Measurements from ENCODE around the gene NOTCH3. TPM values are rescaled to one million over a fixed set of nuclear protein-coding genes. Genes with fewer than 3 reads are reported as not detected.

Gene NOTCH3
- total and polyA plus RNA-seq, 2 experiments from 2014 or later, result 25.2 to 34.8 TPM

DNA sequence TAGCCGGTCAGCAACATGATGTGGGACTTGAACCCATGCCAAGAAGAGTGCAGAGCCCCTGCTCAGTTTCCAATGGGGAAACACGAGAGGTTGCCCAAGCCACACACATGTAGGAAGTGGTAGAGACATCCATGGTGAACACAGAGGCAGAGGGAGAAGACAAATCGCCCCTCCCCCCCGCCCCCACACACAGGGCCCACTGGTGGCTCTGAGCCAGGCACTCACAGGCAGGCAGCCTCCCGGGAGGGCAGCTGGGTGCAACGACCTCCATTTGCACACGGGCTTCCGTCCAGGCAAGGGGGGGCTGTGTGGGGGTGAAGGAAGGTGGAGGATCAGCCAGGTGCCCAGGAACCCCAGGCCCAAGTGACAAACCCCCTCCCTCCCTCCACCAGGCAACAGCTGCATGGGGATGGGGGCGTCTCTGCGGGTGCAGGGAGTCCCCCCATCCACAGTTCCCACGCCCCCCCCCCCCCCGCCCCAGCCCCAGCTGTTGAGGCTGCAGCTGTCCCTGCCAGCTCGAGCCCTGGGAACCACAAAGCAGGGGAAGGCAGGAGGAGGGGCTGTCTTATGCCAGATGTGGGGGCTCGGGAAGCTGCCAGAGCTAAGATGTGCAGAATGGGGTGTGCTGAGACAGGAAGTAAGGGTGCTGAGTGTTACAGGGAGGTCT, 3.4 kb downstream of the NOTCH3 start:
- no peak overlapping the region for H3K27ac ChIP-seq
- H3K4me1 ChIP-seq (ENCODE audit: insufficient read depth), result peaks cover 6% of the 10 kb centered on the region
- 57% methylated on average over 6 of the region's 14 CpGs for WGBS (ENCODE audit: low lambda C conversion rate, missing lambda C conversion rate)

DNA sequence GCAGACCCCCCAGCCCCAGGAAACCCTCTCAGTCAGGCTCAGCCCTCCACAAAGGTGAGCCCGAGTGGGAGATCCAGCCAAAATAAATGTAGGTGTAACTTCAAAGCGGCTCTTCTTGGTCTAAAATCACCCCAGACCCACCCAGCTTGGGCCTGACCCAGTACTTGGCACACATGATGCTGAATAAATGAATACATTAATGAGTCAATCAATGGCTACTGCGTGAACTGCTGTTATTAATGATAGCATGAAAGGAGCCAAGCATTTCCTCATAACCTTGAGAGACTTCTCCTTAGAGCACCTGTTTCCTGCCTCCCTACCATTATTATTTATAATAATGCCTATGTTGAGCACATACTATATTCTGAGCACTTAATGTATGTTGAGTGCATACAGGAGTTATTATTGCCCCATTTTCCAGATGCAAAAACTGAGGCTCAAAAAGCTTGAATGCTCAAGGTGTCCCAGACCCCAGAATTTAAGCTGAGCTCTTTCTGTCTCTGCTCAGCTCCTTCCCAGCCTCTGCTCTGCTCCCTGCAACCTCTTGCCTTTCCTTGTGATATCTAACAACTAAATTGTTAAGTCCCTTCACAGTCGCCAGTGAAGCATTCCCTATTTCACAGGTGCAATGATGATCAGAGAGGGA, 4.3 kb downstream of the NOTCH3 start:
- no peaks in the 10 kb centered on the region for H3K9me2 ChIP-seq (replicated peaks; ENCODE audit: insufficient read depth)
- peaks cover 17% of the 10 kb centered on the region for H4K20me1 ChIP-seq (ENCODE audit: insufficient read depth, poor library complexity, severe bottlenecking)
- no peaks in the 10 kb centered on the region for H3K27me3 ChIP-seq
- peaks cover 43% of the 10 kb centered on the region for H3K79me2 ChIP-seq
- H3K36me3 ChIP-seq (replicated peaks; ENCODE audit: insufficient read depth, low read depth), result no peaks in the 10 kb centered on the region
- no peak overlapping the region for H2AFZ ChIP-seq
- no peaks in the 10 kb centered on the region for H3K9me3 ChIP-seq (ENCODE audit: low read depth)
- DNase-seq (ENCODE audit: low spot score), result no peak
- TF ChIP-seq, protein P1, sequence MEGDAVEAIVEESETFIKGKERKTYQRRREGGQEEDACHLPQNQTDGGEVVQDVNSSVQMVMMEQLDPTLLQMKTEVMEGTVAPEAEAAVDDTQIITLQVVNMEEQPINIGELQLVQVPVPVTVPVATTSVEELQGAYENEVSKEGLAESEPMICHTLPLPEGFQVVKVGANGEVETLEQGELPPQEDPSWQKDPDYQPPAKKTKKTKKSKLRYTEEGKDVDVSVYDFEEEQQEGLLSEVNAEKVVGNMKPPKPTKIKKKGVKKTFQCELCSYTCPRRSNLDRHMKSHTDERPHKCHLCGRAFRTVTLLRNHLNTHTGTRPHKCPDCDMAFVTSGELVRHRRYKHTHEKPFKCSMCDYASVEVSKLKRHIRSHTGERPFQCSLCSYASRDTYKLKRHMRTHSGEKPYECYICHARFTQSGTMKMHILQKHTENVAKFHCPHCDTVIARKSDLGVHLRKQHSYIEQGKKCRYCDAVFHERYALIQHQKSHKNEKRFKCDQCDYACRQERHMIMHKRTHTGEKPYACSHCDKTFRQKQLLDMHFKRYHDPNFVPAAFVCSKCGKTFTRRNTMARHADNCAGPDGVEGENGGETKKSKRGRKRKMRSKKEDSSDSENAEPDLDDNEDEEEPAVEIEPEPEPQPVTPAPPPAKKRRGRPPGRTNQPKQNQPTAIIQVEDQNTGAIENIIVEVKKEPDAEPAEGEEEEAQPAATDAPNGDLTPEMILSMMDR (IDR thresholded peaks at IDR 0.05; ENCODE audit: poor library complexity), result no peak
- TF ChIP-seq EZH2phosphoT487 (IDR thresholded peaks at IDR 0.05; ENCODE audit: low read depth, severe bottlenecking, unreplicated experiment) (no peak), EZH2 (IDR thresholded peaks at IDR 0.05; ENCODE audit: borderline replicate concordance) (no peak)
- WGBS (ENCODE audit: low lambda C conversion rate, missing lambda C conversion rate), result 61% methylated on average over 4 of the region's 4 CpGs
- H3K4me3 ChIP-seq, result no peak overlapping the region
- peak overlapping the region; percentile 83 for H3K27ac ChIP-seq
- peaks cover 6% of the 10 kb centered on the region for H3K4me1 ChIP-seq (ENCODE audit: insufficient read depth)
- H3K4me2 ChIP-seq, result peak overlapping the region; percentile 88

More for the DNA sequence above, 3.4 kb downstream of the NOTCH3 start:
- Histone ChIP-seq H3K27me3 (no peaks in the 10 kb centered on the region), H3K4me3 (no peak overlapping the region), H3K9me2 (replicated peaks; ENCODE audit: insufficient read depth) (no peaks in the 10 kb centered on the region), H3K36me3 (replicated peaks; ENCODE audit: insufficient read depth, low read depth) (no peaks in the 10 kb centered on the region), H3K9me3 (ENCODE audit: low read depth) (no peaks in the 10 kb centered on the region), H4K20me1 (ENCODE audit: insufficient read depth, poor library complexity, severe bottlenecking) (peaks cover 17% of the 10 kb centered on the region), H2AFZ (no peak overlapping the region), H3K79me2 (peaks cover 43% of the 10 kb centered on the region), H3K4me2 (peak overlapping the region; percentile 11)
- no peak for DNase-seq (ENCODE audit: low spot score)
- TF ChIP-seq EZH2 (IDR thresholded peaks at IDR 0.05; ENCODE audit: borderline replicate concordance), result no peak

DNA sequence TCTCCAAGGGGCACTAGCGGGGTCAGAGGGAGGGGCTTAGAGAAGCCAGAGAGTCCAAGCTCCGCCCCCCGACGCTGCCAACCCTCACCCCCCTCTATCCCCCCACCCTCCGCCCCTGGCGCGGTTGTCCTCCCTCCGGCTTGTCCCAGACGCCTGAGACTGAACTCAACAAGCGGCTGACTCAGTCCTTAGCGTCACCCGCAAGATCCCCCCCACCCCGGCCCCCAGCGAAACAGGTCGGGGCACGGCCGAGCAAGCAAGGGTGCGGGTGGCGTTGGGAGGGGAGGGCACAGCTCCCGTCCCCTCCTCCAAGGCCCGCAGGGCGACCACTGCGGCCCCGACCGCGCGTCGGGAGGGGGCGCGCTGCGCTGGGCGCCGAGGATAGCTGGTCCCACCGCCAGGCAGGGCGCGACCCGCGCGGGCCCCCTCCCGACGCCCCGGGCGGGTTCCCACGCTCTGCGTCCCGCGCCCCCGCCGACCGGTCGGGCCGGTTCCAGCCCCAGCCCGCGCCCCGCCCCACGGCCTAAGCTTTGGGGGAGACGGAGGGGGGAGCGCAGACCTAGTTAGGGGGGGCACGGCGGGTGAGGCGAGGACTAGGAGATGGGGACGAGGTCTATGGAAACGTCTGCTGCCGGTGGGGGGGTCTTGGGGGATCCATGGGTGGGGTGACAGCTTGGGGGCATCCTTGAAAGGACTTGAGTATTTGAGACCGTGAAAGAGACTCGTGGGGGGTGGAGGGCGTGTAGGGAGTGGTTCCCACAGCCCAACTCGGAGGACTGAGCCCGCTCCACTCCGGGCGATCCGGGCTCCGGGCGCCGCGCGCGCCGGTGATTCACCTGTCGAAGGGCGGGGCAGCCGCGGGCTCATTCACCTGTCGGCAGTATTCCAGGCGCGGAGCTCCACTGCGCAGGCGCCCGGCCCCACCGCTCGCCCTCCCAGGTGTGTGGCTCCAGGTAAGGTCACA, 5.1 kb downstream of the NOTCH3 start:
- H2AFZ ChIP-seq, result no peak overlapping the region
- peak; percentile 95 for DNase-seq (ENCODE audit: low spot score)
- peaks cover 6% of the 10 kb centered on the region for H3K4me1 ChIP-seq (ENCODE audit: insufficient read depth)
- H3K4me2 ChIP-seq, result peak overlapping the region; percentile 88
- no peaks in the 10 kb centered on the region for H3K36me3 ChIP-seq (replicated peaks; ENCODE audit: insufficient read depth, low read depth)
- H3K79me2 ChIP-seq, result peaks cover 43% of the 10 kb centered on the region
- H3K9me3 ChIP-seq (ENCODE audit: low read depth), result no peaks in the 10 kb centered on the region
- peaks cover 17% of the 10 kb centered on the region for H4K20me1 ChIP-seq (ENCODE audit: insufficient read depth, poor library complexity, severe bottlenecking)
- H3K4me3 ChIP-seq, result peak overlapping the region; percentile 25
- TF ChIP-seq, protein P1 (IDR thresholded peaks at IDR 0.05; ENCODE audit: poor library complexity), result peak; percentile 38
- TF ChIP-seq EZH2 (IDR thresholded peaks at IDR 0.05; ENCODE audit: borderline replicate concordance) (no peak), EZH2phosphoT487 (IDR thresholded peaks at IDR 0.05; ENCODE audit: low read depth, severe bottlenecking, unreplicated experiment) (no peak)
- H3K9me2 ChIP-seq (replicated peaks; ENCODE audit: insufficient read depth), result no peaks in the 10 kb centered on the region
- H3K27me3 ChIP-seq, result no peaks in the 10 kb centered on the region
- 14% methylated on average over 10 of the region's 91 CpGs for WGBS (ENCODE audit: low lambda C conversion rate, missing lambda C conversion rate)
- H3K27ac ChIP-seq, result peak overlapping the region; percentile 90
